HepG2 (cell line): ENCODE results near the gene GLT1D1. TPM values are rescaled to one million over a fixed set of nuclear protein-coding genes. Genes with fewer than 3 reads are reported as not detected.

ENCODE experiments used
- AGO2 ChIP-seq: fragments of 200-400 bp; formaldehyde crosslinking; optimal IDR thresholded peaks from 2 replicates; pipeline ENCODE3; 2017; ENCODE audit warnings: mild to moderate bottlenecking, low read depth, low read length, moderate library complexity
- ATAD3A ChIP-seq: sonication (generic); formaldehyde crosslinking; IDR thresholded peaks from 2 replicates; pipeline ENCODE4 v1.4.0; 2020; ENCODE audit warnings: missing genetic modification reagents
- CEBPB ChIP-seq: IDR thresholded peaks from 2 replicates; pipeline ENCODE4 v1.6.1; 2011; ENCODE audit warnings: low read depth, low read length, improper control_type of control experiment, borderline replicate concordance
- ETV6 ChIP-seq: sonication (generic); formaldehyde crosslinking; conservative IDR thresholded peaks from 2 replicates; pipeline ENCODE4 v1.4.0; 2020; ENCODE audit warnings: missing genetic modification reagents
- HHEX ChIP-seq: IDR thresholded peaks from 2 replicates; pipeline ENCODE4 v1.6.1; 2016; ENCODE audit warnings: control low read depth
- HNRNPK ChIP-seq: fragments of 200-400 bp; formaldehyde crosslinking; IDR thresholded peaks from 2 replicates; pipeline ENCODE4 v1.6.1; 2018; ENCODE audit warnings: low read length, low read depth, moderate library complexity, mild to moderate bottlenecking; ENCODE audit not compliant: poor library complexity, severe bottlenecking
- MEIS2 ChIP-seq: sonication (generic); formaldehyde crosslinking; IDR thresholded peaks from 2 replicates; pipeline ENCODE4 v1.9.0; 2021; ENCODE audit warnings: mild to moderate bottlenecking, missing genetic modification reagents
- NFE2L2 ChIP-seq: fragments of 150-350 bp; IDR thresholded peaks from 2 replicates; pipeline ENCODE4 v1.6.1; 2014; ENCODE audit warnings: low read length
- SIX1 ChIP-seq: sonication (generic); formaldehyde crosslinking; IDR thresholded peaks from 2 replicates; pipeline ENCODE4 v1.4.0; 2020; ENCODE audit warnings: missing genetic modification reagents, borderline replicate concordance
- SMARCC2 ChIP-seq: fragments of 450-650 bp; IDR thresholded peaks from 2 replicates; pipeline ENCODE4 v1.6.1; 2017; ENCODE audit warnings: antibody characterized with exemption, mild to moderate bottlenecking
- SNAI1 ChIP-seq: sonication (generic); formaldehyde crosslinking; IDR thresholded peaks from 2 replicates; pipeline ENCODE4 v1.5.0; 2020; ENCODE audit warnings: mild to moderate bottlenecking, missing genetic modification reagents, borderline replicate concordance
- SOX6 ChIP-seq, 2 experiments: fragments of 450-650 bp in 1 of 2; sonication (generic) in 1 of 2; formaldehyde crosslinking in 1 of 2; IDR thresholded peaks; 2 replicates each; pipeline versions ENCODE4 v1.4.0 to v1.6.1; 2017 to 2020; ENCODE audit warnings: antibody characterized with exemption in 1 of 2, mild to moderate bottlenecking in 1 of 2, missing genetic modification reagents in 1 of 2
- TEAD3 ChIP-seq: optimal IDR thresholded peaks from 2 replicates; pipeline ENCODE3; 2016; ENCODE audit warnings: borderline replicate concordance
- THAP11 ChIP-seq: IDR thresholded peaks from 2 replicates; pipeline ENCODE4 v1.6.1; 2016; ENCODE audit warnings: missing biosample characterization, missing genetic modification reagents
- ZNF260 ChIP-seq: sonication (generic); formaldehyde crosslinking; IDR thresholded peaks from 2 replicates; pipeline ENCODE4 v1.4.0; 2020; ENCODE audit warnings: missing genetic modification reagents, low read depth, mild to moderate bottlenecking, borderline replicate concordance
- ZNF274 ChIP-seq: sonication (generic); formaldehyde crosslinking; IDR thresholded peaks from 2 replicates; pipeline ENCODE4 v1.5.1; 2020; ENCODE audit warnings: mild to moderate bottlenecking, missing genetic modification reagents
- ZNF296 ChIP-seq: sonication (generic); formaldehyde crosslinking; conservative IDR thresholded peaks from 2 replicates; pipeline ENCODE4 v1.5.0; 2020; ENCODE audit warnings: mild to moderate bottlenecking, missing genetic modification reagents
- ZNF326 ChIP-seq: sonication (generic); formaldehyde crosslinking; IDR thresholded peaks from 2 replicates; pipeline ENCODE4 v1.4.0; 2020; ENCODE audit warnings: missing genetic modification reagents, borderline replicate concordance
- ZNF33A ChIP-seq: sonication (generic); formaldehyde crosslinking; IDR thresholded peaks from 2 replicates; pipeline ENCODE4 v1.5.1; 2020; ENCODE audit warnings: missing genetic modification reagents, mild to moderate bottlenecking, moderate library complexity, borderline replicate concordance
- ZNF614 ChIP-seq: IDR thresholded peaks from 2 replicates; pipeline ENCODE4 v1.6.1; 2018; ENCODE audit warnings: missing biosample characterization, missing genetic modification reagents, inconsistent platforms, borderline replicate concordance
- ZNF737 ChIP-seq: sonication (generic); formaldehyde crosslinking; IDR thresholded peaks from 2 replicates; pipeline ENCODE4 v1.5.0; 2020; ENCODE audit warnings: missing genetic modification reagents, mild to moderate bottlenecking, borderline replicate concordance
- polyA plus RNA-seq, 8 experiments: library from polyadenylated mRNA; depleted of rRNA in 3 of 8; stranded (reverse) in 7 of 8; unstranded in 1 of 8; fragments of >200 nt; fragmentation: Illumina TruSeq in 4 of 8; extraction: Trizol in 4 of 8; gene quantifications; 2 replicates each; pipeline versions ENCODE4 v1.2.1 to v1.2.3, GENCODE V29; 2011 to 2016; ENCODE audit warnings: low read depth in 4 of 8, missing spikeins in 1 of 8, mixed read lengths in 1 of 8; ENCODE audit not compliant: insufficient read depth in 1 of 8
- total RNA-seq, 5 experiments: library from RNA; depleted of rRNA; stranded (reverse); fragments of >200 nt; fragmentation: Illumina TruSeq; extraction: Trizol; gene quantifications; 2 replicates each; pipeline ENCODE4 v1.2.3, GENCODE V29; 2016; ENCODE audit warnings: low read depth in 1 of 5
- TF ChIP-seq, protein P1 (sequence below): sonication (generic); formaldehyde crosslinking; IDR thresholded peaks from 2 replicates; pipeline ENCODE4 v1.9.0; 2021; ENCODE audit warnings: missing genetic modification reagents, mild to moderate bottlenecking, borderline replicate concordance
- TF ChIP-seq, protein P2 (sequence below): sonication (generic); formaldehyde crosslinking; IDR thresholded peaks from 2 replicates; pipeline ENCODE4 v1.5.0; 2020; ENCODE audit warnings: mild to moderate bottlenecking, missing genetic modification reagents, moderate library complexity
- TF ChIP-seq, protein P3 (sequence below): sonication (generic); formaldehyde crosslinking; IDR thresholded peaks from 2 replicates; pipeline ENCODE4 v1.5.0; 2020; ENCODE audit warnings: missing genetic modification reagents, mild to moderate bottlenecking, borderline replicate concordance
- TF ChIP-seq, protein P4 (sequence below): sonication (generic); formaldehyde crosslinking; IDR thresholded peaks from 2 replicates; pipeline ENCODE4 v1.8.0; 2022; ENCODE audit warnings: mild to moderate bottlenecking, missing genetic modification reagents, moderate library complexity

Gene GLT1D1
- total and polyA plus RNA-seq, 2 of the 13 experiments (the other 11 are each of a cell fraction or from before 2014, with no cell fraction given), result 0.09 to 0.17 TPM

DNA sequence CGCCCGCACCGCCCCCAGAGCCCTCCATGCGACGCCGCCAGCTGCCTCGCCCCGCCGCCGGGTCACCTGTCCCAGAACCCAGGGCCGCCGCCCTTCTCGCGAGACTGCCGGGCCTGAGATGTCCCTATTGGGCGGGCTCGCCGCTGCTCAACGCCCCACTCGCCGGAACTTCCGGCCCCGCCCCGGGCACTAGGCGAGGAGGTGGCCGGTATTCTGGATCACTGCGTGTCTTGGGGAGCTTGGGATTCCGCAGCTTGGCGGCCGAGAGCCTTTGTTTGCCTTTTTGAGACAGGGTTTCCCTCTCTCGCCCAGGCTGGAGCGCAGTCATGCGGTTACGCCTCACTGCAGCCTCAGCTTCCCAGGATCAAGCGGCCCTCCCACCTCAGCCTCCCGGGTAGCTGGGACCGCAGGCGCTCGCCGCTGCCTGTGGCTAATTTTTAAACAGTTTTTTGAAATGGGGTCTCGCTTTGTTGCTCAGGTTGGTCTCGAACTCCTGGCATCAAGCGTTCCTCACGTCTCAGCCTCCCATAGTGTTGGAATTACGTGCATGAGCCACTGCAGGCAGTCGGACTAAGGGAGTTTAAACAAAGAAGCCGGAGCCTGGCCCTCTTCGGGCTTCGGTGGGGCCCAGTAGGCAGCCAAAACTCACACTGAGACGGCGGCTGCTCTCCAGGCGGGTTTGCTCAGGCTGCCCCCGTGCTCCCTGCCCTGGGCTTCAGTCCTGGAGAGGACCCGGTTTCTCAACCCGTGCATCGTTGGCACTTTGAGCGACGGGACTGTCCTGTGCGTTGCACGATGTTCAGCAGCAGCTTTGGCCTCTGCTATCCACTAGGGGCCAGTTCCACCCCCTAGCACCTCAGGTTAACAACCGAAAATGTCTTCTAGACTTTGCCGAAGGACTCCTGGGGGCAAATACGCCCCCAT, 29.1 kb upstream of the GLT1D1 start, which contains the start of gene SLC15A4 (continued):
- TF ChIP-seq, protein P1, sequence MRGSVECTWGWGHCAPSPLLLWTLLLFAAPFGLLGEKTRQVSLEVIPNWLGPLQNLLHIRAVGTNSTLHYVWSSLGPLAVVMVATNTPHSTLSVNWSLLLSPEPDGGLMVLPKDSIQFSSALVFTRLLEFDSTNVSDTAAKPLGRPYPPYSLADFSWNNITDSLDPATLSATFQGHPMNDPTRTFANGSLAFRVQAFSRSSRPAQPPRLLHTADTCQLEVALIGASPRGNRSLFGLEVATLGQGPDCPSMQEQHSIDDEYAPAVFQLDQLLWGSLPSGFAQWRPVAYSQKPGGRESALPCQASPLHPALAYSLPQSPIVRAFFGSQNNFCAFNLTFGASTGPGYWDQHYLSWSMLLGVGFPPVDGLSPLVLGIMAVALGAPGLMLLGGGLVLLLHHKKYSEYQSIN (CRISPR knock-in tag), result no peak
- TF ChIP-seq, protein P2, sequence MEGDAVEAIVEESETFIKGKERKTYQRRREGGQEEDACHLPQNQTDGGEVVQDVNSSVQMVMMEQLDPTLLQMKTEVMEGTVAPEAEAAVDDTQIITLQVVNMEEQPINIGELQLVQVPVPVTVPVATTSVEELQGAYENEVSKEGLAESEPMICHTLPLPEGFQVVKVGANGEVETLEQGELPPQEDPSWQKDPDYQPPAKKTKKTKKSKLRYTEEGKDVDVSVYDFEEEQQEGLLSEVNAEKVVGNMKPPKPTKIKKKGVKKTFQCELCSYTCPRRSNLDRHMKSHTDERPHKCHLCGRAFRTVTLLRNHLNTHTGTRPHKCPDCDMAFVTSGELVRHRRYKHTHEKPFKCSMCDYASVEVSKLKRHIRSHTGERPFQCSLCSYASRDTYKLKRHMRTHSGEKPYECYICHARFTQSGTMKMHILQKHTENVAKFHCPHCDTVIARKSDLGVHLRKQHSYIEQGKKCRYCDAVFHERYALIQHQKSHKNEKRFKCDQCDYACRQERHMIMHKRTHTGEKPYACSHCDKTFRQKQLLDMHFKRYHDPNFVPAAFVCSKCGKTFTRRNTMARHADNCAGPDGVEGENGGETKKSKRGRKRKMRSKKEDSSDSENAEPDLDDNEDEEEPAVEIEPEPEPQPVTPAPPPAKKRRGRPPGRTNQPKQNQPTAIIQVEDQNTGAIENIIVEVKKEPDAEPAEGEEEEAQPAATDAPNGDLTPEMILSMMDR (CRISPR knock-in tag), result peak; percentile 33; the same call in 1 of the 2 replicates
- TF ChIP-seq, protein P3, sequence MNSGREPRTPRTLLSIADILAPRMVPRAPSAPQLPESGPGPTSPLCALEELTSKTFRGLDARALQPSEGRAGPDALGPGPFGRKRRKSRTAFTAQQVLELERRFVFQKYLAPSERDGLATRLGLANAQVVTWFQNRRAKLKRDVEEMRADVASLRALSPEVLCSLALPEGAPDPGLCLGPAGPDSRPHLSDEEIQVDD, result 0 out of 2 replicates have a peak, but pooled peaks have one; percentile 27
- TF ChIP-seq TEAD3 (CRISPR knock-in tag) (peak; percentile 66), SNAI1 (peak; percentile 75; the same call in 1 of the 2 replicates), AGO2 (peak; percentile 69), HHEX (CRISPR knock-in tag) (no peak), MEIS2 (CRISPR knock-in tag) (no peak), SMARCC2 (no peak), ZNF737 (no peak), ETV6 (no peak), ZNF274 (no peak; the same call in 1 of the 2 replicates), ZNF614 (CRISPR knock-in tag) (no peak), HNRNPK (no peak), CEBPB (no peak), NFE2L2 (no peak), SIX1 (CRISPR knock-in tag) (no peak), ZNF33A (CRISPR knock-in tag) (no peak), THAP11 (peak; percentile 85), ZNF260 (CRISPR knock-in tag) (no peak), ZNF296 (CRISPR knock-in tag) (no peak), ZNF326 (CRISPR knock-in tag) (no peak), ATAD3A (CRISPR knock-in tag) (no peak), SOX6 (IDR thresholded peaks at IDR 0.05) (no peak), SOX6 (CRISPR knock-in tag; IDR thresholded peaks at IDR 0.05) (peak; percentile 44; the same call in 1 of the 2 replicates)
- TF ChIP-seq, protein P4, sequence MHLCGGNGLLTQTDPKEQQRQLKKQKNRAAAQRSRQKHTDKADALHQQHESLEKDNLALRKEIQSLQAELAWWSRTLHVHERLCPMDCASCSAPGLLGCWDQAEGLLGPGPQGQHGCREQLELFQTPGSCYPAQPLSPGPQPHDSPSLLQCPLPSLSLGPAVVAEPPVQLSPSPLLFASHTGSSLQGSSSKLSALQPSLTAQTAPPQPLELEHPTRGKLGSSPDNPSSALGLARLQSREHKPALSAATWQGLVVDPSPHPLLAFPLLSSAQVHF, result no peak
